Measurements from ENCODE around the gene C3. TPM values are rescaled to one million over a fixed set of nuclear protein-coding genes. Genes with fewer than 3 reads are reported as not detected.
A peak's percentile ranks its signal among the peaks of the same experiment; 100 is the strongest.

The C3 gene
- total RNA-seq, 6 donors from 2014 or later, result 461 to 1,221 (median 854) TPM

DNA sequence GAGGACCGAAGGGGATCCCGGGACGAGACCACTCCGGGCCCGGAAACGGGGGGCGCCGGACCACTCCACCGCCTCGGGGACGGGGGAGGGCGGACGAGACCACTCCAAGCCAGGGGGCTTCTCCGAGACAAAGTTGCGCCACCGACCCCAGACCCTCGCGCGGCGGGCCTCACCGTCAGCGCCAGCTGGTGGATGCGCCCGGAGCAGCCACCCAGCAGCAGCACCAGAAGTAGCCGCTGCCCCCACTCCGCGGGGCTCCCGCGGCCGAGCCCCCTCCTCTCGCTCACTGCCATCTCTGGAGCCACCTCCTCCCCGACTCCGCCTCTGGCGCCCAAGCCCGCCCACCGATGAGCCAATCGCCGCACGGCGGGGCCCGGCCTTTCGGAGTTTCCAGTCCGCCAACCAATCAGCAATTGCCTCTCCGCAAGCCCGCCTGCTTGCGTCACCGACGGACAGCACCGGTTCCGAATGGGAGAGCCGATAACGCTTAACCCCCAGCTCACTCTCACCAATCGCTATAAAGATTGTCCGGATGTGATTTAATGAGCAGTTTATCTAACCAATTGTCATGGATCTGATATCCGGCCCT lies 16.9 kb upstream of the C3 start, which contains the start of gene GPR108:
GPR108 (minus strand) TSS at position 297 of the 589 bp plus-strand sequence; CDS start at position 293, 4 bp downstream.
- 0 to 1% methylated on average over 2 to 44 of the region's 55 CpGs for WGBS, 2 donors
- peaks cover 7 to 23% (median 14%) of the 10 kb centered on the region in 4 donors for H3K36me3 ChIP-seq
- peaks cover 0 to 7% (median 0%) of the 10 kb centered on the region in 4 donors for H3K27me3 ChIP-seq
- peaks cover 34 to 59% (median 46%) of the 10 kb centered on the region in 4 donors for H3K4me1 ChIP-seq
- peak within 1 kb of the TSS; percentile 60 to 96 (median 89) for H3K4me3 ChIP-seq
- TF ChIP-seq POLR2A (IDR thresholded peaks at IDR 0.05), result peak in 2 of 4 donors; percentile 68 to 74
- TF ChIP-seq, protein P1, sequence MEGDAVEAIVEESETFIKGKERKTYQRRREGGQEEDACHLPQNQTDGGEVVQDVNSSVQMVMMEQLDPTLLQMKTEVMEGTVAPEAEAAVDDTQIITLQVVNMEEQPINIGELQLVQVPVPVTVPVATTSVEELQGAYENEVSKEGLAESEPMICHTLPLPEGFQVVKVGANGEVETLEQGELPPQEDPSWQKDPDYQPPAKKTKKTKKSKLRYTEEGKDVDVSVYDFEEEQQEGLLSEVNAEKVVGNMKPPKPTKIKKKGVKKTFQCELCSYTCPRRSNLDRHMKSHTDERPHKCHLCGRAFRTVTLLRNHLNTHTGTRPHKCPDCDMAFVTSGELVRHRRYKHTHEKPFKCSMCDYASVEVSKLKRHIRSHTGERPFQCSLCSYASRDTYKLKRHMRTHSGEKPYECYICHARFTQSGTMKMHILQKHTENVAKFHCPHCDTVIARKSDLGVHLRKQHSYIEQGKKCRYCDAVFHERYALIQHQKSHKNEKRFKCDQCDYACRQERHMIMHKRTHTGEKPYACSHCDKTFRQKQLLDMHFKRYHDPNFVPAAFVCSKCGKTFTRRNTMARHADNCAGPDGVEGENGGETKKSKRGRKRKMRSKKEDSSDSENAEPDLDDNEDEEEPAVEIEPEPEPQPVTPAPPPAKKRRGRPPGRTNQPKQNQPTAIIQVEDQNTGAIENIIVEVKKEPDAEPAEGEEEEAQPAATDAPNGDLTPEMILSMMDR (IDR thresholded peaks at IDR 0.05), result peak in 3 of 6 experiments; percentile 8 to 30 (median 20)
- no peak for TF ChIP-seq EP300 (IDR thresholded peaks at IDR 0.05)
- peak; percentile 9 to 74 for TF ChIP-seq POLR2AphosphoS5 (IDR thresholded peaks at IDR 0.05)
- ATAC-seq (ENCODE audit: low FRiP score in 2 of 2) (peak; percentile 89 to 93), DNase-seq (peak; percentile 99 to 100)
- H3K9me3 ChIP-seq, result no peaks in the 10 kb centered on the region
- peak within 1 kb of the TSS; percentile 91 to 99 (median 96) for H3K27ac ChIP-seq

DNA sequence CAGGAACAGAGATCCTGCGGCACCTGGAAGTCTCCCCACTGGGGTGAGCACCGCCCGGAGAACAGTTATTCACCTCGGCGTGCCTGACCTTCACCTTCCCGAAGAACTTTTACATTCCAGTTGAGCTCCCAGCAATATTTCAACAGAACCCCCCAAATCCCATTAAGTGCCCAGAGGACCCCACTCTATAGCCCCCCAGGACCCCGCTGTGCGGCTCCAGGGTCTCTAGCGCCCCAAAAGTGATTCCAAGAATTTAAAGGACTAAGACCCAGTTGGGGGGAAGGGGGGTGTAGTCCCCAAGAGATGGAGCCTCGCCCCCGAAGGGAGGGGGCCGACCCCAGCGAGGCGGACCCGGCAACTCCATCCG lies 16.4 kb upstream of the C3 start:
- ATAC-seq (ENCODE audit: low FRiP score in 2 of 2) (no peak), DNase-seq (no peak)
- TF ChIP-seq, protein P1 (IDR thresholded peaks at IDR 0.05), result peak in 1 of 6 experiments; percentile 4
- no peak for TF ChIP-seq POLR2A (IDR thresholded peaks at IDR 0.05)
- no peak for TF ChIP-seq POLR2AphosphoS5 (IDR thresholded peaks at IDR 0.05)
- TF ChIP-seq EP300 (IDR thresholded peaks at IDR 0.05), result no peak
- Histone ChIP-seq H3K27me3 (peaks cover 0 to 7% (median 0%) of the 10 kb centered on the region in 4 donors), H3K27ac (peak overlapping the region; percentile 91 to 99 (median 96)), H3K4me3 (peak overlapping the region; percentile 60 to 96 (median 89)), H3K4me1 (peaks cover 34 to 55% (median 42%) of the 10 kb centered on the region in 4 donors), H3K36me3 (peaks cover 7 to 23% (median 19%) of the 10 kb centered on the region in 4 donors), H3K9me3 (no peaks in the 10 kb centered on the region)
- WGBS, 2 donors, result 0% methylated on average over 5 to 15 of the region's 16 CpGs

DNA sequence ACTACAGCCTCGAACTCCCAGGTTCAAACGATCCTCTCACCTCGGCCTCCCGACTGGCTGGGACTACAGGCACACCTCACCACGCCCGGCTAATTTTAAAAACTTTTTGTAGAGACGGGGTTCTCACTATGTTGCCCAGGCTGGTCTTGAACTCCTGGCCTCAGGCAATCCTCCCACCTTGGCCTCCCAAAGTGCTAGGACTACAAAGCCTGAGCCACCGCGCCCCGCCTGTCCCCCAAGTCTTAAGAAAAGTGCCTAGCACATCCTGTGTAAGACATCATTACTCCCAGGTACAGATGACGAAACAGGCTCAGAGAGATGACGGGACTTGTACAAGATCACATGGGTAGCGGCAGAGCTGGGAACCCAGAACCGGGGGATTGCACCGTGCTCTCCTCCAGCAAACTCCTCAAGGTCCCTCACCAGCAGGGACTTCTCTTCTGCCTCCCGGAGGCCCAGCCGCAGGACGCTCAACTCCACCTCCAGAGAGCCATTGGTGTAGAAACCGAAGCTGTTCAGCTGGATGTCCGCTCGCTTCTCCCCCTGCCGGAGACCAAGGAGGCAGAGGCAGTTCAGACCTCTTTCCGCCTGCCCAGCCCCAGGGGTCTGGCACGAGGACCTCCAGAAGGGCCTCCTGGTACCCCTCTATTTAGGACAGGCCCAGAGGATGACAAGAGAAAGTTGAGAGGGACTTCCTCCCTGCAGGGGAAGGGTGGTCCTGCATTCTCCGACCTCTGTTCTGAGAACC lies 15.9 kb upstream of the C3 start:
- H3K9me3 ChIP-seq, result no peaks in the 10 kb centered on the region
- peak; percentile 53 to 87 for DNase-seq
- peaks cover 28 to 49% (median 36%) of the 10 kb centered on the region in 4 donors for H3K4me1 ChIP-seq
- peak overlapping the region; percentile 60 to 96 (median 89) for H3K4me3 ChIP-seq
- WGBS, 2 donors, result 23 to 36% methylated on average over 18 to 25 of the region's 25 CpGs
- peaks cover 7 to 28% (median 23%) of the 10 kb centered on the region in 4 donors for H3K36me3 ChIP-seq
- peak; percentile 16 to 50 for ATAC-seq (ENCODE audit: low FRiP score in 2 of 2)
- H3K27ac ChIP-seq, result peak overlapping the region; percentile 91 to 99 (median 96)
- peaks cover 0 to 7% (median 0%) of the 10 kb centered on the region in 4 donors for H3K27me3 ChIP-seq
- TF ChIP-seq POLR2AphosphoS5 (IDR thresholded peaks at IDR 0.05), result peak; percentile 21 to 38
- peak in 2 of 4 donors; percentile 25 to 45 for TF ChIP-seq POLR2A (IDR thresholded peaks at IDR 0.05)
- TF ChIP-seq, protein P1 (IDR thresholded peaks at IDR 0.05), result peak; percentile 48 to 82 (median 76)
- no peak for TF ChIP-seq EP300 (IDR thresholded peaks at IDR 0.05)

DNA sequence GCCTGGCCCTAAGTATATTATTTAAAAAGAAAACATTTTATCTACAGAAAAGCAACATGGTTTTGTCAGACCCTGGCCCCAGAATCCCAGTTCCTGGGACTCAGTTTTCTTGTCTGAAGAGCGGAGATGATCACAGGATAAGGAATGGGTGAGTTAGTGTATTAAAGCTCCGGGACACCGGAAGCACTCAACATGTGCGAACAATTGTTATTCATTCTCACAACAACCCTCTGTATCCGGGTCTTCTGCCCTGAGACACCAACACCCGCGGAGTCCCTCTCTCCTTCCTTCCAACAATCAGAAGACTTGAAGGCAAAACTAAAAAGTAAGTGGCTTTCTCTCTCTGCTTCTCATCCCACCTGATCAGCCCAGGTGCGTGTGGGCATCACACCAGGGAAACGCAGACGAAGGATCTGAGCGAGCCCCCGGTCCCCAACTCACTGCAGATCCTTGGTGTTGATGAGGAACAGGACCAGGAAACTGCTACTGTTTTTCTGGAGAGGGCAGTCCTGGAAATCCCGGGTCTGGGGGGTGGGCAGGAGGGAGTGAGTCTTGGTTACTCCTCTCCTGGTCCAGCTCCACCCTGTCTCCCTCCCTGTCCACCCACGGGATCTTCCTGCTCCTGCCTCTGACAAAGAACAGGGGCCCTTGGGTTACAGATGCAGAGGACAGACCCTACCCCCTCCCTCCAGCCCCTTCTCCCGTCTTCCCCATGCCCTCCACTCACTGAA lies 14.9 kb upstream of the C3 start:
- TF ChIP-seq, protein P1 (IDR thresholded peaks at IDR 0.05), result no peak
- TF ChIP-seq POLR2A (IDR thresholded peaks at IDR 0.05), result no peak
- TF ChIP-seq EP300 (IDR thresholded peaks at IDR 0.05), result no peak
- TF ChIP-seq POLR2AphosphoS5 (IDR thresholded peaks at IDR 0.05), result no peak
- Histone ChIP-seq H3K4me1 (peaks cover 23 to 46% (median 32%) of the 10 kb centered on the region in 4 donors), H3K36me3 (peaks cover 7 to 33% (median 25%) of the 10 kb centered on the region in 4 donors), H3K27me3 (peaks cover 0 to 4% (median 0%) of the 10 kb centered on the region in 4 donors), H3K27ac (peak overlapping the region; percentile 91 to 99 (median 96)), H3K4me3 (no peak overlapping the region), H3K9me3 (no peaks in the 10 kb centered on the region)
- DNase-seq (no peak), ATAC-seq (ENCODE audit: low FRiP score in 2 of 2) (no peak)
- 78 to 81% methylated on average over 14 to 15 of the region's 15 CpGs for WGBS, 2 donors

Measured in upper lobe of left lung (tissue), 6 donors.